Lower leg skin (tissue), 4 donors: ENCODE data around the gene SLC43A2. TPM values are rescaled to one million over a fixed set of nuclear protein-coding genes. Genes with fewer than 3 reads are reported as not detected.

Source experiments
- DNase-seq, 2 donors: peaks; one replicate each; pipeline ENCODE4 v3.0.0-alpha.2; 2019; ENCODE audit warnings: low spot score in 2 of 2
- H3K4me3 ChIP-seq: fragments of 200-600 bp; sonication (generic); 2 replicates; pipeline ENCODE4 v1.5.1; 2017; ENCODE audit warnings: mild to moderate bottlenecking, low read depth; ENCODE audit not compliant: poor library complexity, severe bottlenecking
- POLR2A ChIP-seq, 2 donors: fragments of 450-650 bp; IDR thresholded peaks; one replicate each; pipeline ENCODE4 v1.6.1; 2016 to 2017; ENCODE audit warnings: antibody characterized with exemption in 2 of 2, mild to moderate bottlenecking in 1 of 2, moderate library complexity in 1 of 2
- WGBS, 2 donors: methylation state at CpG; one replicate each; pipeline ENCODE4 v1.1.5; 2018; 5-methylcytosine and 5-hydroxymethylcytosine counted together
- intact Hi-C: fragments of 100-400 bp; cut with DNase I; formaldehyde crosslinking; loops from one replicate; pipeline ENCODE4 v1.15.0; 2023; ENCODE audit warnings: low total_unique reads
- total RNA-seq, 4 donors: library from RNA; depleted of rRNA; stranded (reverse); fragments of >200 nt; gene quantifications; one replicate each; pipeline ENCODE4 v1.1.0, GENCODE V29; 2016
- TF ChIP-seq, protein P1 (sequence below), 3 donors: fragments of 450-650 bp; IDR thresholded peaks; one replicate each; pipeline ENCODE4 v1.5.1; 2016; ENCODE audit warnings: antibody characterized with exemption in 3 of 3, mild to moderate bottlenecking in 3 of 3, moderate library complexity in 2 of 3

The SLC43A2 gene
- total RNA-seq, 4 donors from 2014 or later: 5.6 to 14.5 (median 9.6) TPM

DNA sequence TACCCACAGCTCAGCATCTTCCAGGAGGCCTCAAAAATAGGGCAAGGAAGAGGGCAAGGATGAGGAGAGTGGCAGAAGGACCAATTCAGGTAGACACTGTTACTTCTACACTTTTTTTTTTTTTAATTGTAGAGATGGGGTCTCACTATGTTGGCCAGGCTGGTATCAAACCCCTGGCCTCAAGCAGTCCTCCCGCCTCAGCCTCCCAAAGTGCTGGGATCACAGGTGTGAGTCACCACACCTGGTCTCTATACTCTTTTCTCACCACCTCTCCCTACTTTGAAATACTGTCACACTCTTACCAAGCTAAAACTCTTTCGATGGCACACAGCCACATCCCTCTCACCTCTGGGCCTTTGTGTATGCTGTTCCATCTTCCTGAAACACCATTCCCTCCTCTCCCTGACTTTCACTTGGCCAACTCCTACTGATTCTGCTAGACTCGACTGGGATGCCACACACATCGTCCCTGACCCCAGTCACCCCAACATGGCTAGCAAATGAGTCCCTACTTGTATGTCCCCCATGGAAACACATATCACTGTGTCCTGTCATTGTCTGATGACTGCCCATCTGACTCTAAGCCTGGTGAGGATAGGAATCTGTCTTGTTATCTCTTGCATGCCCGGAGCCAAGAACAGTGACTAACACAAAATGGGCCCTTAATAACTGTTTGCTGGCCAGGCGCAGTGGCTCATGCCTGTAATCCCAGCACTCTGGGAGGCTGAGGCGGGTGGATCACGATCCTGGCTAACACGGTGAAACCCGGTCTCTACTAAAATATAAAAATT lies 7.2 kb upstream of the SLC43A2 start:
- H3K4me3 ChIP-seq: no peak overlapping the region
- intact Hi-C loops: no loop called here
- no peak for TF ChIP-seq POLR2A (IDR thresholded peaks at IDR 0.05)
- TF ChIP-seq, protein P1, sequence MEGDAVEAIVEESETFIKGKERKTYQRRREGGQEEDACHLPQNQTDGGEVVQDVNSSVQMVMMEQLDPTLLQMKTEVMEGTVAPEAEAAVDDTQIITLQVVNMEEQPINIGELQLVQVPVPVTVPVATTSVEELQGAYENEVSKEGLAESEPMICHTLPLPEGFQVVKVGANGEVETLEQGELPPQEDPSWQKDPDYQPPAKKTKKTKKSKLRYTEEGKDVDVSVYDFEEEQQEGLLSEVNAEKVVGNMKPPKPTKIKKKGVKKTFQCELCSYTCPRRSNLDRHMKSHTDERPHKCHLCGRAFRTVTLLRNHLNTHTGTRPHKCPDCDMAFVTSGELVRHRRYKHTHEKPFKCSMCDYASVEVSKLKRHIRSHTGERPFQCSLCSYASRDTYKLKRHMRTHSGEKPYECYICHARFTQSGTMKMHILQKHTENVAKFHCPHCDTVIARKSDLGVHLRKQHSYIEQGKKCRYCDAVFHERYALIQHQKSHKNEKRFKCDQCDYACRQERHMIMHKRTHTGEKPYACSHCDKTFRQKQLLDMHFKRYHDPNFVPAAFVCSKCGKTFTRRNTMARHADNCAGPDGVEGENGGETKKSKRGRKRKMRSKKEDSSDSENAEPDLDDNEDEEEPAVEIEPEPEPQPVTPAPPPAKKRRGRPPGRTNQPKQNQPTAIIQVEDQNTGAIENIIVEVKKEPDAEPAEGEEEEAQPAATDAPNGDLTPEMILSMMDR (IDR thresholded peaks at IDR 0.05): no peak
- WGBS, 2 donors: 87 to 93% methylated on average over 10 of the region's 10 CpGs
- DNase-seq: no peak

DNA sequence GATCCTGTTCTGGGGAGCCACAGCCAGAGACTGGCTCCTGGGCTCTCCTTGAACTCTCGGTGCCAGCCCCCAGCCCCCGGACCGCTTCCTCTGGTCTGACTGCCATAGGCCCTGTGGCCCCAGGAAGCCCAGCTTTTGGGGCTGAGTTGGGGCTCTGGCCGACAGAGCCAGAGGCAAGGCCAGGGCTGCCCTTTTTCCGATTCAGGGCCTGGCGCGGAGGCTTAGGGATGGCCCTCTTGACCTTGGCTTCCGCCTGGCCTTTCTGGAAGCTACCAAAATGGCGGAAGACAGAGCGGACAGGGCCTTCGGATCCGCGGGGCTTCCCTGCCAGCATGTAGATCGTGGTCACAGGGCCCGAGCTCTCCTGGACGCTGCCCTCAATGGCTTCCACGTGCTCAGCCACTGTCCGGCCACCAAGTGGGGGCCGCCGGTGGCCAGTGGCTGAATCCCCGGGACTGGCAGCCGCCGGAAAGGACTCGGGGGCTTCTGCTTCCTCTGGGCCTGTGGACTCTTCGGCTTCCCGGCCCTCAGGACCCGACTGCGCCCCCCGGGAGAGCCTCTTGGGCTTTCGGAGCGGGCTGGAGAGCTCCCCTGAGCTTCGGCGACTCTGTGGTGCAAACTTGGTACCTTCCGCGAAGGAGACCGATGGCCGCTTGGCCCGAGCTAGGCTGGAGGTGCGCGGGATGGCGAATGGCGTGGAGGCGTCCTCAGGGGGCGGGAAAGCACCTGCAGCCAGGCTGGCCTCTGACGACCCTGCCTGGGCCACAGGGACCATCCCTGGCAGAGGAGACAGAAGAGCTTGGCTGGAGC lies 6.4 kb upstream of the SLC43A2 start:
- WGBS, 2 donors: 95 to 97% methylated on average over 44 to 45 of the region's 45 CpGs
- H3K4me3 ChIP-seq: no peak overlapping the region
- no peak for DNase-seq
- TF ChIP-seq POLR2A (IDR thresholded peaks at IDR 0.05): no peak
- TF ChIP-seq, protein P1 (IDR thresholded peaks at IDR 0.05): no peak
- intact Hi-C loops: no loop called here

DNA sequence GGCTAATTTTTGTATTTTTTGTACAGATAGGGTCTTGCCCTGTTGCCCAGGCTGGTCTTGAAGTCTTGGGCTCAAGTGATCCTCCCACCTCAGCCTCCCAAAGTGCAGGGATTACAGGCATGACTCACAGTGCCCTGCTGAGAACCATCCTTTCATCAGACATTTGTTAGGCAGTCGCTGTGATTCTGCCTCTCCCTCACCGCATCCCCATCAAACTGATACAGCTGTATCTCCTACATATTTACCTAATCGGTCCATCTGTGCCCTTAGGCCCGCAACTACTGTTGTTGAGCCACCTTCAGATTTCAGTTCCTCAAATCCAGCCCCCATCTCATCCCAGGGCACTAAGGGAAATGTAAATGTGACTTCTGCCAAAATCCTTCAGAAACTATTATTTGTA lies 2.0 kb upstream of the SLC43A2 start:
- H3K4me3 ChIP-seq: no peak overlapping the region
- 81 to 89% methylated on average over 4 of the region's 4 CpGs for WGBS, 2 donors
- TF ChIP-seq, protein P1 (IDR thresholded peaks at IDR 0.05): no peak
- TF ChIP-seq POLR2A (IDR thresholded peaks at IDR 0.05): no peak
- DNase-seq: no peak
- intact Hi-C loops: no loop called here

DNA sequence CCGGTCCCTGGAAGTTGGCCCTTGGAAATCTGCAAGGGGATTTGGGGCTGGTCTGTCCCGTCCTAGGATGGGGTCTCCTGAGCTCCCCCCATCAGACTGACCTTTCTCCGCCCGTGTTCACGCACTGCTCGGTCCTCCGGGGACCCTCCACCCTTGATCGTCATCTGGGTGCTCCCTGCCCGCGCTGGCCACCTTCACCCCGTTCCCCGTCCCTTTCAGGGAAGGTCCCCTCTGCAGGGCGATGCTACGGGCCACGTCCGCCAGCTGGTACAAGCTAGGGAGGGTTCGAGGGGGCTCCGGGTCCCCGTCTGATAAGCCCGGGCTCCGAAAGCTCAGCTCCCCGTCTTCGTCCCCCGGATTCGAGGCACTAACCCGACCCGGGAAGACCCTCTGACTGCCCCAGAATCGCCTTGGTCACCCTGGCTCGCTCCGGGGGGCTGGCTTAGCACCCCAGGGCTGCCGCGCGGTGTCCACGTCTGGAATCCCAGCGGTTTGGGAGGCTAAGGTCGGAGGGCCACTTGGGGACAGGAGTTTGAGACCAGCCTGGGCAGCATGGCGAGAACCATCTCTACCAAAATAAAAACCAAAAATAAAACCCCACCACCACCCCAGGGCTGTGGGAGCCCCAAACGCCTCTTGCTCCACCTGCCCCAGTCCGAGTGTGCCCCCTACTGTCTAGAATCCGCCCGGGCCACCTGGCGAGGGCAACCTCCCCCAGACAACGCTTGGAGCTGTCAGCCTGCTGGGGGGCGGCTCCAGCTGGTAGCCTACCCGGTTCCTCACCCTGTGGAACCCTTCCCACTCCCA lies 1.1 kb upstream of the SLC43A2 start:
- no peak for DNase-seq
- peak overlapping the region; percentile 57 for H3K4me3 ChIP-seq
- intact Hi-C loops: loop anchor here (10.0 kb wide), 1 partner anchor 265 kb away; no protein-coding TSS in a partner anchor
- 3 to 4% methylated on average over 27 to 44 of the region's 45 CpGs for WGBS, 2 donors
- TF ChIP-seq, protein P1 (IDR thresholded peaks at IDR 0.05): no peak
- no peak for TF ChIP-seq POLR2A (IDR thresholded peaks at IDR 0.05)

DNA sequence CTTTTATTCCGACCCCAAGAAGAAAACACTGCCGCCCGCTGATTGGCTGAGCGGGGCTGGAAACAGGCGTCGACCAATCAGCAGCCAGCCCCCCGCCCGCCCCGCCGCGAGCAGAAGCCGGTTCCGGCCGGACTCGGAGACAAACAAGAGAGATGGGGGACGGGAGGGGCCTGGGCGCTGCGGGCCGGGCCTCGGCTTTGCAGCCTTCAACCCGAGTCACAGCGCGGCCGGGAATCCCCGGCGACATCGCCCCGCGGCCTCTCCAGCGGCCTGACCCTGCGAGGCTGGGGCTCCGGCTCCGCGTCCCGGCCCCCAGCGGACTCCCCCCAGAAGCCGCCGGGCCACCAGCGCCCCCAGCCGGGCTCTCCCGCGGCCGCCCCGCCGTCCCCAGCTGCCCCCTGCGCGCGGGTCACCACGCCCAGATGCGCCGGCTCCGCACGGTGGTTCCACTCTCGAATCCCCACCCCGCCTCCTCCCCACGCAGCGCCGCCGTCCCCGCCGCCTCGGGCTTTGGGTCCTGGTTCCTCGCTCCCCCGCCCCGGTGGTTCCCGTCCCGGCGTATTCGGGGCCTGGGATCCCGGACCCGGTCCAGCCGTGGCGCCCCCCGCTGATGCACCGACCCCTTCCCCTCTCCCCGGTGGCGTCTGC lies 346 bp upstream of the SLC43A2 start:
- DNase-seq: peak; percentile 94 to 99
- intact Hi-C loops: loop anchor here (10.0 kb wide), 1 partner anchor 264 kb away; no protein-coding TSS in a partner anchor
- H3K4me3 ChIP-seq: peak overlapping the region; percentile 57
- no peak for TF ChIP-seq POLR2A (IDR thresholded peaks at IDR 0.05)
- TF ChIP-seq, protein P1 (IDR thresholded peaks at IDR 0.05): no peak
- 0 to 1% methylated on average over 12 to 33 of the region's 77 CpGs for WGBS, 2 donors
